ENCODE results near the gene ENPP1.

GRCh38 chr6:131898718-131899117 lies 90.9 kb downstream of the ENPP1 start:
- TF ChIP-seq CTCF (IDR thresholded peaks at IDR 0.05) (no peak), POLR2AphosphoS5 (IDR thresholded peaks at IDR 0.05) (no peak), POLR2A (IDR thresholded peaks at IDR 0.05) (no peak)
